Effector memory CD8-positive, alpha-beta T cell (primary cell): ENCODE data around the gene SURF4.

ENCODE experiments used
- ATAC-seq: fragments of 150-1000 bp; cut with Tn5 transposase; replicated peaks from 2 replicates; pipeline ENCODE4 v1.10.0; 2021; ENCODE audit warnings: mild to moderate bottlenecking, moderate library complexity
- DNase-seq, 3 experiments: peaks; one replicate each; pipeline ENCODE4 v3.0.0; 2021
- H3K27ac Mint-ChIP-seq, 2 donors: one replicate each; pipeline ENCODE4 v1.8.0; 2022; ENCODE audit warnings: mild to moderate bottlenecking in 2 of 2, mixed read lengths in 2 of 2, moderate library complexity in 2 of 2
- H3K27me3 Mint-ChIP-seq, 2 donors: one replicate each; pipeline ENCODE4 v1.8.0; 2022; ENCODE audit warnings: mixed read lengths in 2 of 2
- H3K36me3 Mint-ChIP-seq: one replicate; pipeline ENCODE4 v1.8.0; 2022; ENCODE audit warnings: mild to moderate bottlenecking, moderate library complexity, mixed read lengths; ENCODE audit not compliant: insufficient read depth
- H3K4me1 Mint-ChIP-seq, 2 donors: one replicate each; pipeline ENCODE4 v1.8.0; 2022; ENCODE audit warnings: low read depth in 2 of 2, mixed read lengths in 2 of 2
- H3K4me3 Mint-ChIP-seq, 2 donors: one replicate each; pipeline ENCODE4 v1.8.0; 2022; ENCODE audit warnings: mild to moderate bottlenecking in 2 of 2, mixed read lengths in 2 of 2, moderate library complexity in 2 of 2
- H3K9me3 Mint-ChIP-seq, 2 donors: one replicate each; pipeline ENCODE4 v1.8.0; 2022; ENCODE audit warnings: mixed read lengths in 2 of 2
- total RNA-seq, 9 experiments: gene quantifications; one replicate each; lab custom pipeline; 2026; lab: John Stamatoyannopoulos, UW

The SURF4 gene
- 218 to 644 (median 325) reads per million in 9 experiments for total RNA-seq

GRCh38 chr9:133375724-133376654 is at the start of gene SURF4, which contains the start of gene STKLD1:
Gene SURF4, minus strand, starts transcription at chr9:133376060. Its CDS starts 91 bp downstream, at chr9:133375969.
Gene STKLD1, plus strand, starts transcription at chr9:133376366. Its CDS starts 108 bp downstream, at chr9:133376474.
- Mint-ChIP-seq H3K27me3 (no peaks in the 10 kb centered on the region), H3K4me3 (peak within 1 kb of the TSS; percentile 93 to 94), H3K4me1 (peaks cover 20 to 33% of the 10 kb centered on the region in 2 donors), H3K27ac (peak within 1 kb of the TSS; percentile 97 to 98), H3K36me3 (peaks cover 44% of the 10 kb centered on the region), H3K9me3 (no peaks in the 10 kb centered on the region)
- ATAC-seq (peak; percentile 78), DNase-seq (peak; percentile 94 to 96 (median 96))

- H3K4me3 Mint-ChIP-seq, result no peak overlapping the region
- H3K27me3 Mint-ChIP-seq, result peaks cover 29 to 55% of the 10 kb centered on the region in 2 donors
- no peak for DNase-seq
- peaks cover 8 to 11% of the 10 kb centered on the region in 2 donors for H3K4me1 Mint-ChIP-seq
- H3K27ac Mint-ChIP-seq, result no peak overlapping the region
- H3K9me3 Mint-ChIP-seq, result no peaks in the 10 kb centered on the region
- no peak for ATAC-seq
- H3K36me3 Mint-ChIP-seq, result peaks cover 5% of the 10 kb centered on the region
Observed at GRCh38 chr9:133425049-133425632, 49.3 kb upstream of the SURF4 start.

- ATAC-seq, result no peak
- peaks cover 29 to 46% of the 10 kb centered on the region in 2 donors for H3K27me3 Mint-ChIP-seq
- DNase-seq, result no peak
- H3K4me3 Mint-ChIP-seq, result no peak overlapping the region
- H3K9me3 Mint-ChIP-seq, result no peaks in the 10 kb centered on the region
- H3K4me1 Mint-ChIP-seq, result peaks cover 8 to 11% of the 10 kb centered on the region in 2 donors
- H3K27ac Mint-ChIP-seq, result no peak overlapping the region
- H3K36me3 Mint-ChIP-seq, result peaks cover 5% of the 10 kb centered on the region
Observed at GRCh38 chr9:133424187-133424586, 48.3 kb upstream of the SURF4 start.

- Mint-ChIP-seq H3K9me3 (peaks cover 0 to 6% of the 10 kb centered on the region in 2 donors), H3K27ac (peak overlapping the region; percentile 18 to 35)
- no peak for DNase-seq
Observed at GRCh38 chr9:133423216-133423615, 47.4 kb upstream of the SURF4 start.

GRCh38 chr9:133421615-133422542 is 46.0 kb upstream of the SURF4 start, which contains the start of gene ADAMTS13:
Gene ADAMTS13, plus strand, starts transcription at chr9:133422367. Its CDS starts 77 bp downstream, at chr9:133422444.
- Mint-ChIP-seq H3K4me3 (no peak within 1 kb of the TSS), H3K27ac (peak within 1 kb of the TSS; percentile 39 to 78), H3K9me3 (peaks cover 0 to 6% of the 10 kb centered on the region in 2 donors), H3K27me3 (peaks cover 17 to 31% of the 10 kb centered on the region in 2 donors), H3K4me1 (peaks cover 27% of the 10 kb centered on the region in 2 donors), H3K36me3 (peaks cover 12% of the 10 kb centered on the region)
- peak; percentile 22 for ATAC-seq
- DNase-seq, result peak in 1 of 3 experiments; percentile 17

More at GRCh38 chr9:133423216-133423615, 47.4 kb upstream of the SURF4 start:
- peaks cover 29 to 44% of the 10 kb centered on the region in 2 donors for H3K27me3 Mint-ChIP-seq
- peaks cover 17 to 18% of the 10 kb centered on the region in 2 donors for H3K4me1 Mint-ChIP-seq
- peaks cover 7% of the 10 kb centered on the region for H3K36me3 Mint-ChIP-seq
- ATAC-seq, result no peak
- no peak overlapping the region for H3K4me3 Mint-ChIP-seq

- Mint-ChIP-seq H3K27me3 (peaks cover 2 to 17% of the 10 kb centered on the region in 2 donors), H3K9me3 (peaks cover 0 to 6% of the 10 kb centered on the region in 2 donors), H3K4me3 (no peak overlapping the region), H3K36me3 (peaks cover 7% of the 10 kb centered on the region), H3K27ac (peak overlapping the region; percentile 39 to 78), H3K4me1 (peaks cover 38 to 40% of the 10 kb centered on the region in 2 donors)
- no peak for ATAC-seq
- no peak for DNase-seq
Observed at GRCh38 chr9:133420392-133420827, 44.5 kb upstream of the SURF4 start.

- Mint-ChIP-seq H3K4me1 (peaks cover 40 to 54% of the 10 kb centered on the region in 2 donors), H3K27me3 (peaks cover 0 to 3% of the 10 kb centered on the region in 2 donors), H3K4me3 (peak overlapping the region; percentile 84 to 89), H3K27ac (peak overlapping the region; percentile 94 to 95), H3K9me3 (peaks cover 0 to 6% of the 10 kb centered on the region in 2 donors), H3K36me3 (peaks cover 18% of the 10 kb centered on the region)
- no peak for DNase-seq
- no peak for ATAC-seq
Observed at GRCh38 chr9:133419005-133419404, 43.1 kb upstream of the SURF4 start.

GRCh38 chr9:133417541-133418461 is 41.9 kb upstream of the SURF4 start, which contains the start of gene REXO4:
Gene REXO4, minus strand, starts transcription at chr9:133418010. Its CDS starts 166 bp downstream, at chr9:133417844.
- peak; percentile 77 to 86 (median 81) for DNase-seq
- Mint-ChIP-seq H3K36me3 (peaks cover 25% of the 10 kb centered on the region), H3K4me1 (peaks cover 44 to 55% of the 10 kb centered on the region in 2 donors), H3K4me3 (peak within 1 kb of the TSS; percentile 84 to 89), H3K9me3 (peaks cover 0 to 6% of the 10 kb centered on the region in 2 donors), H3K27ac (peak within 1 kb of the TSS; percentile 94 to 95), H3K27me3 (no peaks in the 10 kb centered on the region)
- peak; percentile 79 for ATAC-seq

- Mint-ChIP-seq H3K4me3 (no peak overlapping the region), H3K4me1 (peaks cover 39 to 47% of the 10 kb centered on the region in 2 donors), H3K27me3 (no peaks in the 10 kb centered on the region), H3K27ac (peak overlapping the region in 1 of 2 donors; percentile 94), H3K9me3 (peaks cover 0 to 6% of the 10 kb centered on the region in 2 donors), H3K36me3 (peaks cover 51% of the 10 kb centered on the region)
- DNase-seq (no peak), ATAC-seq (no peak)
Observed at GRCh38 chr9:133415170-133415569, 39.3 kb upstream of the SURF4 start.

GRCh38 chr9:133408042-133408441 is 32.2 kb upstream of the SURF4 start:
- ATAC-seq (no peak), DNase-seq (no peak)
- H3K9me3 Mint-ChIP-seq, result no peaks in the 10 kb centered on the region
- H3K4me3 Mint-ChIP-seq, result no peak overlapping the region
- H3K36me3 Mint-ChIP-seq, result peaks cover 67% of the 10 kb centered on the region
- H3K4me1 Mint-ChIP-seq, result peaks cover 6 to 14% of the 10 kb centered on the region in 2 donors
- H3K27ac Mint-ChIP-seq, result no peak overlapping the region
- no peaks in the 10 kb centered on the region for H3K27me3 Mint-ChIP-seq

GRCh38 chr9:133406480-133407307 is 30.8 kb upstream of the SURF4 start:
- Mint-ChIP-seq H3K4me3 (no peak overlapping the region), H3K27ac (peak overlapping the region; percentile 69 to 82), H3K4me1 (peaks cover 7 to 17% of the 10 kb centered on the region in 2 donors), H3K36me3 (peaks cover 53% of the 10 kb centered on the region), H3K27me3 (no peaks in the 10 kb centered on the region), H3K9me3 (no peaks in the 10 kb centered on the region)
- ATAC-seq, result peak; percentile 91
- DNase-seq, result peak; percentile 75 to 78 (median 77)
